Smooth muscle cell (in vitro differentiated cells): ENCODE data around the gene RAB31. TPM values are rescaled to one million over a fixed set of nuclear protein-coding genes. Genes with fewer than 3 reads are reported as not detected.
A peak's percentile ranks its signal among the peaks of the same experiment; 100 is the strongest.

Source experiments
- DNase-seq: peaks from one replicate; lab custom pipeline; 2025; ENCODE audit not compliant: unreplicated experiment; lab: John Stamatoyannopoulos, UW
- H2AFZ ChIP-seq: fragments of 200-600 bp; sonication (generic); 2 replicates; pipeline ENCODE4 v1.6.0; 2016; ENCODE audit warnings: antibody characterized with exemption, low read depth, mild to moderate bottlenecking
- H3F3A ChIP-seq: fragments of 200-600 bp; sonication (generic); 2 replicates; pipeline ENCODE4 v1.6.0; 2017; ENCODE audit warnings: antibody characterized with exemption, low read depth
- H3K27ac ChIP-seq: fragments of 200-600 bp; sonication (generic); 2 replicates; pipeline ENCODE4 v1.5.1; 2016; ENCODE audit warnings: low read depth, mild to moderate bottlenecking
- H3K27me3 ChIP-seq: fragments of 200-600 bp; sonication (generic); 2 replicates; pipeline ENCODE4 v1.6.1; 2016; ENCODE audit warnings: low read depth, mild to moderate bottlenecking
- H3K36me3 ChIP-seq: fragments of 200-600 bp; sonication (generic); 2 replicates; pipeline ENCODE4 v1.5.1; 2016; ENCODE audit warnings: low read depth
- H3K4me1 ChIP-seq: fragments of 200-600 bp; sonication (generic); 2 replicates; pipeline ENCODE4 v1.5.1; 2016; ENCODE audit warnings: low read depth
- H3K4me2 ChIP-seq: fragments of 200-600 bp; sonication (generic); 2 replicates; pipeline ENCODE4 v1.6.0; 2016; ENCODE audit warnings: mild to moderate bottlenecking
- H3K4me3 ChIP-seq: fragments of 200-600 bp; sonication (generic); 2 replicates; pipeline ENCODE4 v1.5.1; 2016; ENCODE audit warnings: mild to moderate bottlenecking
- H3K79me2 ChIP-seq: fragments of 200-600 bp; sonication (generic); 2 replicates; pipeline ENCODE4 v1.6.0; 2016; ENCODE audit warnings: low read depth, mild to moderate bottlenecking
- H3K9ac ChIP-seq: fragments of 200-600 bp; sonication (generic); 2 replicates; pipeline ENCODE4 v1.6.0; 2016; ENCODE audit warnings: low read depth
- H3K9me3 ChIP-seq: fragments of 200-600 bp; sonication (generic); replicated peaks from 2 replicates; pipeline ENCODE4 v1.5.1; 2016; ENCODE audit warnings: low read depth
- H4K20me1 ChIP-seq: fragments of 200-600 bp; sonication (generic); 2 replicates; pipeline ENCODE4 v1.6.0; 2016; ENCODE audit warnings: low read depth
- CTCF ChIP-seq: fragments of 200-600 bp; sonication (generic); IDR thresholded peaks from 2 replicates; pipeline ENCODE4 v1.5.1; 2017; ENCODE audit warnings: borderline replicate concordance, mild to moderate bottlenecking, antibody characterized with exemption; ENCODE audit not compliant: insufficient read depth, poor library complexity, severe bottlenecking
- WGBS: methylation state at CpG from one replicate; pipeline ENCODE4 v1.1.7; 2016; ENCODE audit warnings: low lambda C conversion rate; 5-methylcytosine and 5-hydroxymethylcytosine counted together
- polyA plus RNA-seq: library from polyadenylated mRNA; unstranded; fragments of >200 nt; fragmentation: Nextera tagmentation; extraction: Ambion mirVana; gene quantifications from 2 replicates; pipeline ENCODE4 v1.2.1, GENCODE V29; 2016
- total RNA-seq: library from RNA; depleted of rRNA; stranded (reverse); fragments of >200 nt; gene quantifications from 2 replicates; pipeline ENCODE4 v1.2.3, GENCODE V29; 2014

RAB31 gene
- total and polyA plus RNA-seq, 2 experiments from 2014 or later: 116 to 414 TPM

GRCh38 chr18:9726175-9726574 lies 18.1 kb downstream of the RAB31 start:
- no peak overlapping the region for H2AFZ ChIP-seq
- H3K27ac ChIP-seq: peak overlapping the region; percentile 30
- H3K4me3 ChIP-seq: no peak overlapping the region
- no peaks in the 10 kb centered on the region for H3K27me3 ChIP-seq
- H3K36me3 ChIP-seq: no peaks in the 10 kb centered on the region
- DNase-seq: no peak
- no peaks in the 10 kb centered on the region for H3K4me1 ChIP-seq
- peak overlapping the region; percentile 19 for H3K4me2 ChIP-seq
- H3K9ac ChIP-seq: no peak overlapping the region
- WGBS: 68% methylated on average over 5 of the region's 5 CpGs
- peaks cover 4% of the 10 kb centered on the region for H3F3A ChIP-seq
- TF ChIP-seq CTCF: no peak
- peaks cover 97% of the 10 kb centered on the region for H3K79me2 ChIP-seq
- H4K20me1 ChIP-seq: peaks cover 96% of the 10 kb centered on the region
- no peaks in the 10 kb centered on the region for H3K9me3 ChIP-seq

GRCh38 chr18:9726936-9727335 lies 18.8 kb downstream of the RAB31 start:
- Histone ChIP-seq H3K79me2 (peaks cover 95% of the 10 kb centered on the region), H4K20me1 (peaks cover 95% of the 10 kb centered on the region), H3K27me3 (no peaks in the 10 kb centered on the region), H2AFZ (no peak overlapping the region), H3K9ac (no peak overlapping the region), H3K4me1 (no peaks in the 10 kb centered on the region), H3K4me2 (no peak overlapping the region), H3F3A (peaks cover 4% of the 10 kb centered on the region), H3K27ac (peak overlapping the region; percentile 30), H3K4me3 (no peak overlapping the region), H3K9me3 (no peaks in the 10 kb centered on the region), H3K36me3 (no peaks in the 10 kb centered on the region)
- no peak for TF ChIP-seq CTCF
- no peak for DNase-seq
- 89% methylated on average over 2 of the region's 2 CpGs for WGBS

- Histone ChIP-seq H3F3A (peaks cover 7% of the 10 kb centered on the region), H4K20me1 (peaks cover 95% of the 10 kb centered on the region), H3K4me1 (no peaks in the 10 kb centered on the region), H3K27ac (peak overlapping the region; percentile 72), H3K79me2 (peaks cover 94% of the 10 kb centered on the region), H3K4me2 (peak overlapping the region; percentile 42), H3K9ac (no peak overlapping the region), H2AFZ (no peak overlapping the region), H3K9me3 (no peaks in the 10 kb centered on the region), H3K36me3 (no peaks in the 10 kb centered on the region), H3K4me3 (no peak overlapping the region), H3K27me3 (no peaks in the 10 kb centered on the region)
- DNase-seq: no peak
- no peak for TF ChIP-seq CTCF
- 63% methylated on average over 4 of the region's 4 CpGs for WGBS
Observed at GRCh38 chr18:9730786-9731185, 22.7 kb downstream of the RAB31 start.

GRCh38 chr18:9731380-9731779 lies 23.3 kb downstream of the RAB31 start:
- Histone ChIP-seq H3K4me3 (no peak overlapping the region), H2AFZ (no peak overlapping the region), H3F3A (peaks cover 6% of the 10 kb centered on the region), H3K4me1 (no peaks in the 10 kb centered on the region), H3K27ac (peak overlapping the region; percentile 72), H3K9me3 (no peaks in the 10 kb centered on the region), H3K27me3 (no peaks in the 10 kb centered on the region), H4K20me1 (peaks cover 95% of the 10 kb centered on the region), H3K36me3 (no peaks in the 10 kb centered on the region), H3K9ac (no peak overlapping the region), H3K4me2 (peak overlapping the region; percentile 42), H3K79me2 (peaks cover 94% of the 10 kb centered on the region)
- 64% methylated on average over 5 of the region's 5 CpGs for WGBS
- DNase-seq: no peak
- TF ChIP-seq CTCF: no peak
